Lung microvascular endothelial cell (primary cell): ENCODE data around the gene LIN7B. TPM values are rescaled to one million over a fixed set of nuclear protein-coding genes. Genes with fewer than 3 reads are reported as not detected.
A peak's percentile ranks its signal among the peaks of the same experiment; 100 is the strongest.
"Not testable (repeated sequence)": the region's sequence is repeated elsewhere in the genome, so short reads cannot be mapped to it uniquely, and the experiment has no call there.

Experiments used
- DNase-seq, 2 donors: peaks; one replicate each; pipeline versions ENCODE4 v3.0.0 to v3.0.0-alpha.2; 2010; ENCODE audit warnings: low read depth in 2 of 2
- total RNA-seq: library from RNA; depleted of rRNA; stranded (reverse); fragments of >200 nt; gene quantifications from 2 replicates; pipeline ENCODE4 v1.2.1, GENCODE V29; 2014

The LIN7B gene
- total RNA-seq, 1 donor from 2014 or later = 1.6 TPM

GRCh38 chr19:49142866-49143335, 28.7 kb downstream of the LIN7B start:
- DNase-seq = peak; percentile 87 to 90

GRCh38 chr19:49145573-49146407, 31.6 kb downstream of the LIN7B start:
- DNase-seq = peak; percentile 69 to 83

- not testable (repeated sequence) for DNase-seq
Observed at GRCh38 chr19:49146408-49146770, 32.2 kb downstream of the LIN7B start.

GRCh38 chr19:49148044-49148682, 34.0 kb downstream of the LIN7B start:
- DNase-seq = peak; percentile 13 to 60

- peak; percentile 78 to 85 for DNase-seq
Observed at GRCh38 chr19:49148784-49149651, 34.8 kb downstream of the LIN7B start.

- DNase-seq = peak; percentile 83 to 93
Observed at GRCh38 chr19:49149652-49150105, 35.5 kb downstream of the LIN7B start.

GRCh38 chr19:49150106-49150943, 36.2 kb downstream of the LIN7B start:
- peak; percentile 76 to 86 for DNase-seq

GRCh38 chr19:49150944-49151243, 36.7 kb downstream of the LIN7B start:
- DNase-seq = peak in 1 of 2 donors; percentile 24

GRCh38 chr19:49151267-49152118, 37.3 kb downstream of the LIN7B start:
- peak in 1 of 2 donors; percentile 19 for DNase-seq

- no peak for DNase-seq
Observed at GRCh38 chr19:49152119-49152550, 38.0 kb downstream of the LIN7B start.

GRCh38 chr19:49153167-49153809, 39.1 kb downstream of the LIN7B start:
- DNase-seq = no peak

- DNase-seq = no peak
Observed at GRCh38 chr19:49154279-49154678, 40.1 kb downstream of the LIN7B start.

- no peak for DNase-seq
Observed at GRCh38 chr19:49155005-49155819, 41.0 kb downstream of the LIN7B start, which contains the start of gene HRC. TSS of gene HRC (minus strand) at chr19:49155396. CDS start at chr19:49155237, 159 bp downstream.

GRCh38 chr19:49155820-49156346, 41.7 kb downstream of the LIN7B start:
- DNase-seq = no peak

GRCh38 chr19:49157445-49158224, 43.5 kb downstream of the LIN7B start, which contains the start of gene TRPM4:
TSS of gene TRPM4 (plus strand) at chr19:49157792. CDS start at chr19:49157867, 75 bp downstream.
- peak; percentile 35 to 73 for DNase-seq

- DNase-seq = no peak
Observed at GRCh38 chr19:49160450-49161189, 46.5 kb downstream of the LIN7B start.
